HEK293T (cell line): ENCODE results near the gene FBXO17.

Experiments used
- ELF4 ChIP-seq: fragments of 450-650 bp; IDR thresholded peaks from 2 replicates; pipeline ENCODE4 v1.6.1; 2017; ENCODE audit warnings: antibody characterized with exemption
- FOXA1 ChIP-seq: fragments of 450-650 bp; IDR thresholded peaks from 2 replicates; pipeline ENCODE4 v1.6.1; 2016; ENCODE audit warnings: mild to moderate bottlenecking

- no peak for TF ChIP-seq ELF4
- no peak for TF ChIP-seq FOXA1
Observed at GRCh38 chr19:39007096-39007495, 31.6 kb upstream of the FBXO17 start.
